ENCODE measurements around the gene DHFR. TPM values are rescaled to one million over a fixed set of nuclear protein-coding genes. Genes with fewer than 3 reads are reported as not detected.

Gene DHFR
- total RNA-seq, 1 donor from 2014 or later: 12.7 TPM

GRCh38 chr5:80576383-80576782 is 78.4 kb downstream of the DHFR start:
- Mint-ChIP-seq H3K9me3 (peaks cover 2% of the 10 kb centered on the region), H3K4me1 (peaks cover under 1% of the 10 kb centered on the region), H3K27me3 (peaks cover 26% of the 10 kb centered on the region), H3K27ac (no peak overlapping the region), H3K4me3 (no peak overlapping the region), H3K36me3 (ENCODE audit: low read depth) (no peaks in the 10 kb centered on the region)
- POLR2A ChIA-PET: no interaction called here
- ATAC-seq (ENCODE audit: low read depth) (no peak), DNase-seq (no peak)
- TF ChIP-seq, protein P1, sequence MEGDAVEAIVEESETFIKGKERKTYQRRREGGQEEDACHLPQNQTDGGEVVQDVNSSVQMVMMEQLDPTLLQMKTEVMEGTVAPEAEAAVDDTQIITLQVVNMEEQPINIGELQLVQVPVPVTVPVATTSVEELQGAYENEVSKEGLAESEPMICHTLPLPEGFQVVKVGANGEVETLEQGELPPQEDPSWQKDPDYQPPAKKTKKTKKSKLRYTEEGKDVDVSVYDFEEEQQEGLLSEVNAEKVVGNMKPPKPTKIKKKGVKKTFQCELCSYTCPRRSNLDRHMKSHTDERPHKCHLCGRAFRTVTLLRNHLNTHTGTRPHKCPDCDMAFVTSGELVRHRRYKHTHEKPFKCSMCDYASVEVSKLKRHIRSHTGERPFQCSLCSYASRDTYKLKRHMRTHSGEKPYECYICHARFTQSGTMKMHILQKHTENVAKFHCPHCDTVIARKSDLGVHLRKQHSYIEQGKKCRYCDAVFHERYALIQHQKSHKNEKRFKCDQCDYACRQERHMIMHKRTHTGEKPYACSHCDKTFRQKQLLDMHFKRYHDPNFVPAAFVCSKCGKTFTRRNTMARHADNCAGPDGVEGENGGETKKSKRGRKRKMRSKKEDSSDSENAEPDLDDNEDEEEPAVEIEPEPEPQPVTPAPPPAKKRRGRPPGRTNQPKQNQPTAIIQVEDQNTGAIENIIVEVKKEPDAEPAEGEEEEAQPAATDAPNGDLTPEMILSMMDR (IDR thresholded peaks at IDR 0.05): no peak
- intact Hi-C loops (cut with micrococcal nuclease): no loop called here
- CTCF ChIA-PET: no interaction called here

Other genes with a start within 250 kb of the DHFR start
- 19.8 and 21.1 TPM in 2 replicates for gene ZFYVE16, start 246.9 kb downstream of the DHFR start, total RNA-seq
- gene FAM151B, start 166.9 kb downstream of the DHFR start, total RNA-seq: 0.47 TPM in 1 of 2 replicates, not detected in the other
- not detected in 2 replicates for gene ANKRD34B, start 84.7 kb downstream of the DHFR start, total RNA-seq
- 22.9 and 24.0 TPM in 2 replicates for gene MSH3, start 331 bp downstream of the DHFR start, total RNA-seq